ENCODE measurements around the gene SLX4IP. TPM values are rescaled to one million over a fixed set of nuclear protein-coding genes. Genes with fewer than 3 reads are reported as not detected.

Gene SLX4IP
- total and polyA plus RNA-seq, 3 experiments from 2014 or later = 1.5 to 8.0 (median 7.0) TPM

DNA sequence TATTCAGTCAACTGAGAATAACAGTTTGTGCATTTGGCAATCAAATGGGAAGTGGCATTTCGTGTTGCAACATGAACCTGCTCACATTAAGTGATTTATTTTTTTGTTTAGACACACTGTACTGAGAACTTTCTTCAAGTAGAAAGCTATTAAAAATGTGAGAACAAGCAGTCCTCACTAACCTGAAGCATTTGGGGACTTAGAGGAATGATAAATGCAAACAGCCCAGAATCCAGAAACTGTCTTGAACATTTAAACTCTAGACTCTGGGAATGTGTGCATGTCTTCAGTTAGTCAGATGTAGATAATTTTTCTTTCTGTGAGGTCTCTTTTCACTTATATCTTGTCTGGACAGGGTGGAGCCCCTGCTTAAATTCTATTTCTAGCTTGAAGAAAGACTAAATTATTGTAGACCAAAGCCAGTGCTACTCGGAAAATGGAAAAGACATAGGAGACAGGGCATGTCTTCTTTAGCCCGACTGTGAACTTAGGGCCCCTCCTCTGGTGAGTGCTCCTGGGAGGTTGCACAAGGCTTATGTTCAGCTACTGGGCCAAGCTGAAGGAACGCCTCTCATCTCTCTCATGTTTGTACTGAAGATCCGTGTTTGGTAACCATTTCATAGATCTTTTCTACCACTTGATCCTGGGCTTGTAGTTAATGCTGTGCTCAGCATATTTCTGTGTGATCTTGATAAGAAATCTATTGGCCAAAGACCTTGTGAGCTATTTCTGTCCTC lies 70.1 kb downstream of the SLX4IP start:
- Mint-ChIP-seq H3K27me3 (no peaks in the 10 kb centered on the region), H3K4me1 (peaks cover 21 to 33% (median 30%) of the 10 kb centered on the region in 3 donors), H3K36me3 (peaks cover 0 to 4% (median 2%) of the 10 kb centered on the region in 3 donors), H3K4me3 (no peak overlapping the region), H3K9me3 (no peaks in the 10 kb centered on the region), H3K27ac (no peak overlapping the region)
- no peak for DNase-seq
- H3K4me3 ChIP-seq (ENCODE audit: low read length) = no peak overlapping the region
- H3K4me1 ChIP-seq (ENCODE audit: insufficient read depth, low read length) = peaks cover 16% of the 10 kb centered on the region
- CTCF ChIA-PET = no interaction called here
- no peaks in the 10 kb centered on the region for H3K27me3 ChIP-seq (ENCODE audit: insufficient read depth, low read length, poor library complexity, severe bottlenecking)
- POLR2A ChIA-PET = no interaction called here
- H3K27ac ChIP-seq (ENCODE audit: low read depth, low read length) = no peak overlapping the region
- no peaks in the 10 kb centered on the region for H3K9me3 ChIP-seq (ENCODE audit: low read length)
- H3K36me3 ChIP-seq (ENCODE audit: insufficient read depth, low read length) = no peaks in the 10 kb centered on the region

DNA sequence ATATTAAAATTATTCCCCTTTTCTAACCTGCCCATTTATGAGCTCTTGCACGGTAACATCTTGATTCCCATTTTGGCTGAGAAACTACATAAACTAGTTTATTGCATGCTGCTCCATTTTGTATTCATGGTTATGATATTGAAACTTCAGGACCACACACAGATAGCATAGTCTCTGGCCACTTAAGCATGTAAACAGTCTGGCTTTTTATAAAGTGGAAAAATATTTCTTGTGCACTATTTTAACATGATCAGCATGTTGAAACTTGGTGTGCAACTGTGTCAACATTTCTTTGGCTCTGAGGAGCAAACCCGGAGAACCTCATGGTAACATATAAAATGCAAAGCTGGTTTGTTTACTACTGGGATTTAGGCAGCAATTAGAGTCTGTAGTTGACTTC lies 70.7 kb downstream of the SLX4IP start:
- peaks cover 15% of the 10 kb centered on the region for H3K4me1 ChIP-seq (ENCODE audit: insufficient read depth, low read length)
- H3K36me3 ChIP-seq (ENCODE audit: insufficient read depth, low read length) = no peaks in the 10 kb centered on the region
- Mint-ChIP-seq H3K27me3 (no peaks in the 10 kb centered on the region), H3K9me3 (no peaks in the 10 kb centered on the region), H3K27ac (no peak overlapping the region), H3K36me3 (peaks cover 0 to 4% (median 2%) of the 10 kb centered on the region in 3 donors), H3K4me3 (no peak overlapping the region), H3K4me1 (peaks cover 19 to 29% (median 28%) of the 10 kb centered on the region in 3 donors)
- no peaks in the 10 kb centered on the region for H3K27me3 ChIP-seq (ENCODE audit: insufficient read depth, low read length, poor library complexity, severe bottlenecking)
- DNase-seq = no peak
- no peak overlapping the region for H3K27ac ChIP-seq (ENCODE audit: low read depth, low read length)
- ChIA-PET POLR2A (no interaction called here), CTCF (no interaction called here)
- H3K9me3 ChIP-seq (ENCODE audit: low read length) = no peaks in the 10 kb centered on the region
- no peak overlapping the region for H3K4me3 ChIP-seq (ENCODE audit: low read length)

DNA sequence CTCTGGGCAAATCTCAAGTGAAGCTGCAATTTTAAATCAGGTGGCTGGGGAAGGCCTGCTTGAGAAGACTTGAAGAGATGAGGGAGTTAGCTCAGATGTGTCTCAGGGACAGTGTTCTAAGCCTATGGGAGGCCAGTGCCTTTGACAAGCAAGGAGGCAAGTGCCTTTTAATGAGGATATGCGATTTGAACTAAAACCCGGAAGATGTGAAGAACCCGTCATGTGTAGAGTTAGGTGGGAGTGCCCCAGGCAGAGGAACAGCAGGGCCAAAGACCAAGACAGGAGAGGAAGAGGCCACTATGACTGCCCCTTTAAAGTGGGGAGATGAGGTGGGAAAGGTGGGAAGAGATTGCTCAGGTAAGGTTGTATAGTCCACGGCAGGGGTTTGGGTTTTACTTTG lies 71.9 kb downstream of the SLX4IP start:
- Mint-ChIP-seq H3K4me1 (peaks cover 19 to 29% (median 27%) of the 10 kb centered on the region in 3 donors), H3K36me3 (peaks cover 0 to 6% (median 0%) of the 10 kb centered on the region in 3 donors), H3K4me3 (no peak overlapping the region), H3K9me3 (no peaks in the 10 kb centered on the region), H3K27me3 (no peaks in the 10 kb centered on the region), H3K27ac (peak overlapping the region in 1 of 8 donors; percentile 17)
- no peak for DNase-seq
- no peak overlapping the region for H3K27ac ChIP-seq (ENCODE audit: low read depth, low read length)
- H3K4me1 ChIP-seq (ENCODE audit: insufficient read depth, low read length) = peaks cover 16% of the 10 kb centered on the region
- no peaks in the 10 kb centered on the region for H3K36me3 ChIP-seq (ENCODE audit: insufficient read depth, low read length)
- no peaks in the 10 kb centered on the region for H3K9me3 ChIP-seq (ENCODE audit: low read length)
- H3K27me3 ChIP-seq (ENCODE audit: insufficient read depth, low read length, poor library complexity, severe bottlenecking) = no peaks in the 10 kb centered on the region
- ChIA-PET POLR2A (no interaction called here), CTCF (no interaction called here)
- H3K4me3 ChIP-seq (ENCODE audit: low read length) = no peak overlapping the region

DNA sequence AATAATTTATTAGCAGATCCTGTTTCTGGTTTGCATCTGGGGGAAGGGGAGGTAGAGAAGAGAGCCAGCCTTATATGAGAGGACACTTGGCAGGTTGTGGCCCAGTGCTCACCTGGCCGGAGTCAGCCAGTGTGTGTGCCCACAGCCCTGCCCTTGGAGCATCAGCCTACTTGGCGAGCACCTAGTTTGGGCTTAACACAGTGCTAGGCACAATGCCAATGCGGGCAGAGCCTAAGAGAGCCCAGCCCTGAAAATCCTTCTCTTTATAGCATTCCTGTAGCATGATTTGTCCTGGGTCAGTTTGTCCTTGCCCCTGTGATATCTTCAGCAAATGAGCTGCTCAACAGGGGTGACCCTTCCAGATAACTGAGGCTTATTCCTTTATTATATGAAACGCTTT lies 73.0 kb downstream of the SLX4IP start:
- DNase-seq = no peak
- peak overlapping the region in 1 of 7 donors; percentile 20 for H3K4me3 Mint-ChIP-seq
- Histone ChIP-seq H3K36me3 (ENCODE audit: insufficient read depth, low read length) (no peaks in the 10 kb centered on the region), H3K4me3 (ENCODE audit: low read length) (no peak overlapping the region), H3K27me3 (ENCODE audit: insufficient read depth, low read length, poor library complexity, severe bottlenecking) (no peaks in the 10 kb centered on the region), H3K4me1 (ENCODE audit: insufficient read depth, low read length) (peaks cover 12% of the 10 kb centered on the region), H3K27ac (ENCODE audit: low read depth, low read length) (no peak overlapping the region), H3K9me3 (ENCODE audit: low read length) (no peaks in the 10 kb centered on the region)
- H3K9me3 Mint-ChIP-seq = no peaks in the 10 kb centered on the region
- H3K4me1 Mint-ChIP-seq = peaks cover 14 to 25% (median 22%) of the 10 kb centered on the region in 3 donors
- H3K27me3 Mint-ChIP-seq = no peaks in the 10 kb centered on the region
- ChIA-PET CTCF (no interaction called here), POLR2A (no interaction called here)
- H3K27ac Mint-ChIP-seq = no peak overlapping the region
- peaks cover 0 to 6% (median 0%) of the 10 kb centered on the region in 3 donors for H3K36me3 Mint-ChIP-seq

DNA sequence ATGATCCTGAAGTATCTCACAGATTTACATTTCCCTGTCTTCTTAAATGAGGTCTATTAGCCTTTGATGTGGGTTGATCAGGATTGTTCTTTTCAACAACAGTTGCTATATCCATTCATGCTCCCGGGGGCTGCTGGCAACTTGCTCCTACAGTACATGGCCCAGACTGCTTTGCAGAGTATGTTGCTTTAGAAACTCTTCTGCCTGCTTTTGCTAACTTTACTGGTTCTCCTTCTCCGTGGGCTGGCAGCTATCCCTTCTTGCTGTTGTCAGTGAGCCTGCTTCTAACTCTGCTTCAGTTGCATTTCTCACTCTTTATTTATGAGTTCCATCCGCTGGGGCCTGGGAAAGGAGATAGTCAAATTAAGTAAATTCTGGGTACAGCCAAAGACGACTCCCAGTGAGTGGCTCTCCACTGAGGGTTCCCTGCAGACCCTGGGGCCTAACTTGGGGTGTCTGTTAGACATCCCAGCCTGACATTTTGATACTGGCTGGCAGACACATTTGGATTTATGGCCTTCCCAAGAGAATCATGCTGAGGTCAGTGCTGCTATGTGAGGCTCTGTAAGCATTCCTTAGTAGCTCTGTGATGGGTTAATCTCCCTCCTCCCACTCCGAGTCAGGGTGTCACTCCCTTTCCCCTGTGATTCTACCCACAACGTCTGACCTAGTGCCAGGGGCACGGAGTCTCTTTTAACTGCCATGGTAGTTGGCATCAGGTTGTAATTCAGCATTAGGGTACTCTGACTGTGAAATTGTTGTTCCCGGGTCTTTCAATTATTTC lies 73.6 kb downstream of the SLX4IP start:
- peaks cover 14 to 29% (median 25%) of the 10 kb centered on the region in 3 donors for H3K4me1 Mint-ChIP-seq
- Histone ChIP-seq H3K27me3 (ENCODE audit: insufficient read depth, low read length, poor library complexity, severe bottlenecking) (no peaks in the 10 kb centered on the region), H3K4me1 (ENCODE audit: insufficient read depth, low read length) (peaks cover 12% of the 10 kb centered on the region), H3K9me3 (ENCODE audit: low read length) (no peaks in the 10 kb centered on the region), H3K36me3 (ENCODE audit: insufficient read depth, low read length) (no peaks in the 10 kb centered on the region), H3K4me3 (ENCODE audit: low read length) (no peak overlapping the region), H3K27ac (ENCODE audit: low read depth, low read length) (no peak overlapping the region)
- DNase-seq = no peak
- ChIA-PET CTCF (no interaction called here), POLR2A (no interaction called here)
- H3K27ac Mint-ChIP-seq = peak overlapping the region in 1 of 8 donors; percentile 17
- H3K36me3 Mint-ChIP-seq = peaks cover 0 to 6% (median 0%) of the 10 kb centered on the region in 3 donors
- H3K4me3 Mint-ChIP-seq = no peak overlapping the region
- H3K9me3 Mint-ChIP-seq = no peaks in the 10 kb centered on the region
- no peaks in the 10 kb centered on the region for H3K27me3 Mint-ChIP-seq

DNA sequence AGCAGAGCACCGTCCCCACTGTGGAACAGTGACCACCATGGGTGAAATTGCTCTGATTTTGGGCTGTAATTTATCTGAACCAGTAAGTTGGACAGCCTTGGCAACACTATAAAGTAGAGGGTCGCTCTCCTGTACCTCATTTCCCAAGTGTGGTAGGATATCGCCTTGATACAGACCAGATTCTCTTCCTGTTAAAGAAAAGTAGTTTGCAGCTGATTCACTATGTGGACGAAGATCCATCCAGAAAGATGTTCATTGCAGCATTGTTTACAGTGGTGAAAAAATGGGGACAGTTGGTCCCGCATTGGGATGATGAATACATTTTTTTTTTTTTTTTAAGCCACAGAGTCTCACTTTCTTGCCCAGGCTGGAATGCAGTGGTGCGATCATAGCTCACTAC lies 74.3 kb downstream of the SLX4IP start:
- H3K4me3 Mint-ChIP-seq = no peak overlapping the region
- Histone ChIP-seq H3K27me3 (ENCODE audit: insufficient read depth, low read length, poor library complexity, severe bottlenecking) (no peaks in the 10 kb centered on the region), H3K4me1 (ENCODE audit: insufficient read depth, low read length) (peaks cover 12% of the 10 kb centered on the region), H3K9me3 (ENCODE audit: low read length) (no peaks in the 10 kb centered on the region), H3K36me3 (ENCODE audit: insufficient read depth, low read length) (no peaks in the 10 kb centered on the region), H3K4me3 (ENCODE audit: low read length) (no peak overlapping the region), H3K27ac (ENCODE audit: low read depth, low read length) (no peak overlapping the region)
- ChIA-PET CTCF (no interaction called here), POLR2A (no interaction called here)
- H3K4me1 Mint-ChIP-seq = peaks cover 15 to 35% (median 27%) of the 10 kb centered on the region in 3 donors
- H3K9me3 Mint-ChIP-seq = no peaks in the 10 kb centered on the region
- peak overlapping the region in 2 of 8 donors; percentile 19 to 56 for H3K27ac Mint-ChIP-seq
- DNase-seq = no peak
- H3K36me3 Mint-ChIP-seq = peaks cover 0 to 4% (median 0%) of the 10 kb centered on the region in 3 donors
- no peaks in the 10 kb centered on the region for H3K27me3 Mint-ChIP-seq

DNA sequence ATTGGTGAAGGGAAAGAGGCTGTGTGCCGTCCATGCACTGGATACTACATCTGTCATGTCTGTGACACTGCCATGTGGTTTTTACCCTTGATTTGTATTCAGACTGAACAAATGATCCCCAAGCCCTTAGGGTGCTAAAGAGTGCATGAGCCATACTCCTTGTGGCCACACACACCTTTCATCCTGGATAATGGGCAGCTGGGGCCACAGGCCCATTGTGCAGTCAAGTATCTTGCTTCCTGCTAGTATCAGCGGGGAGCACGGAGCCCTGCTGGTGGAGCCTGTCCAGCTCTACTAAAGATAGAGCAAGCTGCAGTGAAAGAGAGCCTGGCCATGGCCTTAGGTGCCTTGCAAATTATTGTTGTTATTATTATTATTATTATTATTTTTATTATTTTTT lies 75.1 kb downstream of the SLX4IP start:
- peaks cover 12% of the 10 kb centered on the region for H3K4me1 ChIP-seq (ENCODE audit: insufficient read depth, low read length)
- Mint-ChIP-seq H3K4me1 (peaks cover 15 to 41% (median 33%) of the 10 kb centered on the region in 3 donors), H3K27ac (peak overlapping the region in 1 of 8 donors; percentile 32), H3K27me3 (no peaks in the 10 kb centered on the region), H3K36me3 (peaks cover 0 to 5% (median 1%) of the 10 kb centered on the region in 3 donors), H3K4me3 (no peak overlapping the region), H3K9me3 (no peaks in the 10 kb centered on the region)
- H3K27ac ChIP-seq (ENCODE audit: low read depth, low read length) = no peak overlapping the region
- DNase-seq = no peak
- H3K36me3 ChIP-seq (ENCODE audit: insufficient read depth, low read length) = no peaks in the 10 kb centered on the region
- ChIA-PET CTCF (interaction anchor here (1.7 kb wide), 1 partner anchor 11 kb away, joined by 4 read pairs; no protein-coding TSS in a partner anchor), POLR2A (no interaction called here)
- no peak overlapping the region for H3K4me3 ChIP-seq (ENCODE audit: low read length)
- no peaks in the 10 kb centered on the region for H3K27me3 ChIP-seq (ENCODE audit: insufficient read depth, low read length, poor library complexity, severe bottlenecking)
- no peaks in the 10 kb centered on the region for H3K9me3 ChIP-seq (ENCODE audit: low read length)

DNA sequence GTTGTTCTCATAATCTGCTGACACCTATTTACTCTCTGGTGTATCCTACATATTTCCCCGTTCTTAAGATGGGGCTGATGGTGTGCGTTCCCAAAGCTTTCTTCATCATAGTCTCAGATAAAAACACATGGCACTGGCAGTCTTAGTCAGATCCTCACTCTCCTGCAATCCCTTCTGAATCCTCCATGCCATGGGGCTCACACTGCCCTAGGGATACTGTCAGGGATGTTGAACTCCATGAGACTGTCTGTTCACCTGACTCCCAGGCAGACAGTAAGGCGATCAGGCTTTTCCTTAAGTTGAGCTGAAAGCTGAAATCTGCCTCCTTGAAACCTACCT lies 76.0 kb downstream of the SLX4IP start:
- no peaks in the 10 kb centered on the region for H3K27me3 ChIP-seq (ENCODE audit: insufficient read depth, low read length, poor library complexity, severe bottlenecking)
- H3K4me3 Mint-ChIP-seq = peak overlapping the region in 4 of 7 donors; percentile 46 to 74 (median 62)
- POLR2A ChIA-PET = interaction anchor here (1.3 kb wide), 1 partner anchor 77 kb away, joined by 5 read pairs; the partner anchor contains the start of gene MKKS
- H3K27ac ChIP-seq (ENCODE audit: low read depth, low read length) = peak overlapping the region; percentile 35
- peaks cover 0 to 5% (median 1%) of the 10 kb centered on the region in 3 donors for H3K36me3 Mint-ChIP-seq
- no peak overlapping the region for H3K4me3 ChIP-seq (ENCODE audit: low read length)
- peaks cover 12% of the 10 kb centered on the region for H3K4me1 ChIP-seq (ENCODE audit: insufficient read depth, low read length)
- H3K9me3 Mint-ChIP-seq = no peaks in the 10 kb centered on the region
- no peaks in the 10 kb centered on the region for H3K9me3 ChIP-seq (ENCODE audit: low read length)
- no peaks in the 10 kb centered on the region for H3K27me3 Mint-ChIP-seq
- H3K36me3 ChIP-seq (ENCODE audit: insufficient read depth, low read length) = no peaks in the 10 kb centered on the region
- H3K27ac Mint-ChIP-seq = peak overlapping the region in 6 of 8 donors; percentile 4 to 88 (median 53)
- peaks cover 21 to 48% (median 41%) of the 10 kb centered on the region in 3 donors for H3K4me1 Mint-ChIP-seq
- no peak for DNase-seq
- CTCF ChIA-PET = interaction anchor here (1.2 to 1.7 kb wide), 2 partner anchors 12 to 157 kb away, joined by 4 read pairs; no protein-coding TSS in a partner anchor

All from CD8-positive, alpha-beta memory T cell (primary cell).